K562 (cell line): ENCODE measurements around the gene RNF40. TPM values are rescaled to one million over a fixed set of nuclear protein-coding genes. Genes with fewer than 3 reads are reported as not detected.

ENCODE experiments used
- ATAC-seq: fragments of 200-7000 bp; cut with Tn5 transposase; 3 replicates; pipeline ENCODE4 v1.9.1; 2020; ENCODE audit warnings: moderate library complexity
- BruUV-seq: library from RNA; stranded (reverse); fragments of 400-500 nt; replicated peaks from 2 replicates; lab custom pipeline; 2021; lab: Mats Ljungman, UMichigan
- CTCF ChIA-PET: fragments of 300-600 bp; formaldehyde crosslinking; extraction: SDS; loops from one replicate; lab custom pipeline; 2021; ENCODE audit warnings: low intra/inter-chr PET ratio; lab: Yijun Ruan, JAX
- POLR2A ChIA-PET: fragments of 300-600, 350-650 bp; sonication (Branson Sonifier 250); formaldehyde crosslinking; extraction: SDS; loops from one replicate; lab custom pipeline; 2021; ENCODE audit warnings: antibody characterized with exemption, inconsistent platforms; lab: Yijun Ruan, JAX
- DNase-seq, 4 experiments: peaks; one replicate each; pipeline versions ENCODE4 v3.0.0 to v3.0.0-alpha.2; 2011 to 2018; ENCODE audit warnings: low spot score in 3 of 4, mixed read lengths in 3 of 4; ENCODE audit errors: extremely low read depth in 1 of 4
- FAIRE-seq: peaks from 2 replicates; lab custom pipeline; 2011; peaks lifted over from hg19 to GRCh38; lab: Jason Lieb, UNC
- H2AFZ ChIP-seq: 2 replicates; pipeline ENCODE4 v1.6.0; 2011; ENCODE audit warnings: low read depth, low read length, control low read depth, inconsistent platforms
- H3K27ac ChIP-seq: fragments of 200-600 bp; 3 replicates; pipeline ENCODE4 v1.8.0; 2011; ENCODE audit warnings: low read depth, mild to moderate bottlenecking, control low read depth, inconsistent platforms, low read length, moderate library complexity, mixed read lengths; ENCODE audit errors: extremely low read depth
- H3K27me3 ChIP-seq, 2 experiments: fragments of 300-600 bp in 1 of 2; 2 replicates in 1 of 2; 3 replicates in 1 of 2; pipeline versions ENCODE4 v1.6.0 to v1.8.0; 2011; ENCODE audit warnings: inconsistent platforms in 2 of 2, low read length in 2 of 2, mild to moderate bottlenecking in 1 of 2, mixed read lengths in 1 of 2, moderate library complexity in 1 of 2; ENCODE audit not compliant: control insufficient read depth in 2 of 2, insufficient read depth in 2 of 2
- H3K36me3 ChIP-seq: fragments of 300-600 bp; 3 replicates; pipeline ENCODE4 v1.8.0; 2011; ENCODE audit warnings: mild to moderate bottlenecking, low read length, inconsistent platforms; ENCODE audit not compliant: control insufficient read depth, insufficient read depth
- H3K4me1 ChIP-seq, 2 experiments: fragments of 200-600 bp in 1 of 2; replicated peaks in 1 of 2; 2 replicates in 1 of 2; 3 replicates in 1 of 2; pipeline versions ENCODE4 v1.5.1 to v1.8.0; 2011; ENCODE audit warnings: inconsistent platforms in 2 of 2, low read length in 2 of 2, mild to moderate bottlenecking in 1 of 2, mixed read lengths in 1 of 2, moderate library complexity in 1 of 2; ENCODE audit not compliant: control insufficient read depth in 2 of 2, insufficient read depth in 2 of 2
- H3K4me2 ChIP-seq: 2 replicates; pipeline ENCODE4 v1.6.1; 2011; ENCODE audit warnings: low read length, control low read depth, inconsistent platforms, mixed read lengths; ENCODE audit not compliant: insufficient read depth
- H3K4me3 ChIP-seq: fragments of 200-600 bp; sonication (generic), shearing (Covaris generic); 2 replicates; pipeline ENCODE4 v1.5.1; 2016; ENCODE audit warnings: control low read depth, inconsistent platforms
- H3K79me2 ChIP-seq: fragments of 200-600 bp; 3 replicates; pipeline ENCODE4 v1.8.0; 2011; ENCODE audit warnings: low read length, inconsistent platforms; ENCODE audit not compliant: control insufficient read depth, insufficient read depth
- H3K9ac ChIP-seq, 2 experiments: 2 replicates each; pipeline versions ENCODE4 v1.6.0 to v1.6.1; 2011; ENCODE audit warnings: low read depth in 2 of 2, low read length in 2 of 2, control low read depth in 1 of 2, inconsistent platforms in 1 of 2, mild to moderate bottlenecking in 1 of 2, mixed read lengths in 1 of 2; ENCODE audit not compliant: insufficient read depth in 1 of 2
- H3K9me1 ChIP-seq: one replicate; pipeline ENCODE4 v1.6.0; 2011; ENCODE audit warnings: inconsistent platforms, mild to moderate bottlenecking, low read length, moderate library complexity; ENCODE audit not compliant: control insufficient read depth, insufficient read depth
- H3K9me3 ChIP-seq: replicated peaks from 2 replicates; pipeline ENCODE4 v1.5.1; 2011; ENCODE audit warnings: low read depth, low read length, inconsistent platforms; ENCODE audit not compliant: control insufficient read depth, insufficient read depth
- H4K20me1 ChIP-seq: replicated peaks from 2 replicates; pipeline ENCODE4 v1.6.1; 2011; ENCODE audit warnings: low read length, inconsistent platforms, mixed read lengths; ENCODE audit not compliant: control insufficient read depth, insufficient read depth
- FOSL1 ChIP-seq: fragments of 200-800 bp; sonication (Bioruptor generic); conservative IDR thresholded peaks from 2 replicates; pipeline ENCODE4 v1.6.1; 2016; ENCODE audit warnings: missing genetic modification characterization, missing compliant biosample characterization
- KDM1A ChIP-seq, 2 experiments: fragments of 450-650 bp; IDR thresholded peaks; 2 replicates each; pipeline ENCODE4 v1.6.1; 2016; ENCODE audit warnings: mild to moderate bottlenecking in 2 of 2
- WGBS: fragments of 100-300 bp; shearing (Covaris generic); methylation state at CpG from one replicate; pipeline ENCODE4 v1.1.6; 2016; ENCODE audit warnings: low coverage, mixed read lengths; ENCODE audit not compliant: insufficient coverage; ENCODE audit errors: missing lambda C conversion rate; 5-methylcytosine and 5-hydroxymethylcytosine counted together
- in situ Hi-C: fragments of 300-500 bp; cut with MboI; formaldehyde crosslinking; loops from 4 replicates; pipeline ENCODE4 v1.15.0; 2018; ENCODE audit warnings: inconsistent platforms, mixed read lengths
- intact Hi-C: fragments of 100-400 bp; cut with micrococcal nuclease; formaldehyde crosslinking; loops from 2 replicates; pipeline ENCODE4 v1.14.2; 2022
- polyA plus RNA-seq, 8 experiments: library from polyadenylated mRNA; depleted of rRNA in 4 of 8; stranded (reverse) in 5 of 8; unstranded in 3 of 8; fragments of >200 nt; fragmentation: Nextera tagmentation in 2 of 8; fragmentation: Illumina TruSeq in 1 of 8; extraction: Ambion mirVana in 2 of 8; extraction: Trizol in 1 of 8; gene quantifications; 2 replicates each; pipeline versions ENCODE4 v1.2.1 to v1.2.3, GENCODE V29; 2011 to 2014; ENCODE audit warnings: inconsistent platforms in 1 of 8, missing spikeins in 1 of 8
- total RNA-seq, 7 experiments: library from RNA; depleted of rRNA in 6 of 7; stranded (reverse); fragments of >200 nt in 6 of 7; fragmentation: Illumina TruSeq in 2 of 7; extraction: Trizol in 2 of 7; gene quantifications; 2 replicates each; pipeline versions ENCODE4 v1.2.1 to v1.2.3, GENCODE V29; 2011 to 2021; ENCODE audit warnings: low replicate concordance in 1 of 7
- TF ChIP-seq, protein P1 (sequence below): fragments of 250-450 bp; sonication (Bioruptor Pico); IDR thresholded peaks from 2 replicates; pipeline ENCODE4 v1.5.0; 2022; ENCODE audit warnings: mild to moderate bottlenecking

RNF40 gene
- total and polyA plus RNA-seq, 9 of the 15 experiments (the other 6 are each of a cell fraction or from before 2014, with no cell fraction given): 6.2 to 129 (median 81.5) TPM

DNA sequence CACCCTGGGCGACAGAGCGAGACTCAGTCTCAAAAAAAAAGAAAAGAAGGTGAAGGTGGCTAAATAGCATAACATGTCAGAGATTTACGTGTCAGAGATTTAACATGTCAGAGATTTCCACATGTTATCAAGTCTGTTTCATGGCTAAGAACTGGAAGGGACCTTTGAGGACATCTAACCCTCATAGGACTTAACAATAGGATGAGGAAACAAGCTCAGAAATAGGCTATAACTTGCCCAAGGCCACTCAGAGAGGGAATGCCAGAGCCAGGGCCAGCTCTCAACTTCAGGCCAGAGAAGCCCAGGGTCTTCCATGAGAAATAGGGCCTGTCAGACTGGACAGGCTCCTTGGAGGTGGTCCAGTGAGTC, 51.7 kb downstream of the RNF40 start:
- FAIRE-seq (no peak), DNase-seq (no peak), ATAC-seq (no peak)
- H3K4me3 ChIP-seq: peak overlapping the region; percentile 41
- in situ Hi-C loops: no loop called here
- H2AFZ ChIP-seq: peak overlapping the region; percentile 97
- no peaks in the 10 kb centered on the region for H4K20me1 ChIP-seq
- no peaks in the 10 kb centered on the region for H3K9me3 ChIP-seq
- no peaks in the 10 kb centered on the region for H3K9me1 ChIP-seq
- POLR2A ChIA-PET: interaction anchor here (0.6 to 3.5 kb wide), 5 partner anchors 8 to 367 kb away, joined by 3 to 13 read pairs (median 3); no protein-coding TSS in a partner anchor
- TSS peak; percentile 96 for BruUV-seq
- CTCF ChIA-PET: interaction anchor here (0.5 kb wide), 2 partner anchors 31 to 154 kb away, joined by 3 to 5 read pairs; no protein-coding TSS in a partner anchor
- H3K9ac ChIP-seq: peak overlapping the region; percentile 67 to 91
- H3K27ac ChIP-seq: peak overlapping the region; percentile 69
- peak overlapping the region; percentile 85 for H3K4me2 ChIP-seq
- H3K4me1 ChIP-seq: peaks cover 16% of the 10 kb centered on the region in 2 experiments
- intact Hi-C loops: loop anchor here (1.0 to 10.0 kb wide), 5 partner anchors 36 to 159 kb away; partner anchors contain the start of genes CFAP119, FBRS, PRR14 and RNF40
- TF ChIP-seq, protein P1, sequence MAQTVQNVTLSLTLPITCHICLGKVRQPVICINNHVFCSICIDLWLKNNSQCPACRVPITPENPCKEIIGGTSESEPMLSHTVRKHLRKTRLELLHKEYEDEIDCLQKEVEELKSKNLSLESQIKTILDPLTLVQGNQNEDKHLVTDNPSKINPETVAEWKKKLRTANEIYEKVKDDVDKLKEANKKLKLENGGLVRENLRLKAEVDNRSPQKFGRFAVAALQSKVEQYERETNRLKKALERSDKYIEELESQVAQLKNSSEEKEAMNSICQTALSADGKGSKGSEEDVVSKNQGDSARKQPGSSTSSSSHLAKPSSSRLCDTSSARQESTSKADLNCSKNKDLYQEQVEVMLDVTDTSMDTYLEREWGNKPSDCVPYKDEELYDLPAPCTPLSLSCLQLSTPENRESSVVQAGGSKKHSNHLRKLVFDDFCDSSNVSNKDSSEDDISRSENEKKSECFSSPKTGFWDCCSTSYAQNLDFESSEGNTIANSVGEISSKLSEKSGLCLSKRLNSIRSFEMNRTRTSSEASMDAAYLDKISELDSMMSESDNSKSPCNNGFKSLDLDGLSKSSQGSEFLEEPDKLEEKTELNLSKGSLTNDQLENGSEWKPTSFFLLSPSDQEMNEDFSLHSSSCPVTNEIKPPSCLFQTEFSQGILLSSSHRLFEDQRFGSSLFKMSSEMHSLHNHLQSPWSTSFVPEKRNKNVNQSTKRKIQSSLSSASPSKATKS (CRISPR knock-in tag): no peak
- TF ChIP-seq KDM1A (IDR thresholded peaks at IDR 0.05) (peak in 1 of 2 experiments; percentile 64; a peak in 2 of 4 replicates), FOSL1 (tag) (0 out of 2 replicates have a peak, but pooled peaks have one; percentile 3)
- no peaks in the 10 kb centered on the region for H3K79me2 ChIP-seq
- H3K36me3 ChIP-seq: no peaks in the 10 kb centered on the region
- H3K27me3 ChIP-seq: no peaks in the 10 kb centered on the region
- whole genome bisulfite sequencing: 76% methylated on average over 3 of the region's 3 CpGs
